HL-60/S4 (cell line): ENCODE data around the gene GABRG3.
"Not testable (repeated sequence)": the region's sequence is repeated elsewhere in the genome, so short reads cannot be mapped to it uniquely, and the experiment has no call there.

ENCODE experiments used
- in situ Hi-C: fragments of 300-500 bp; cut with MboI; formaldehyde crosslinking; loops from 2 replicates; pipeline ENCODE4 v1.14.3; 2022; ENCODE audit warnings: low sequenced_read_pairs

The GABRG3 gene

DNA sequence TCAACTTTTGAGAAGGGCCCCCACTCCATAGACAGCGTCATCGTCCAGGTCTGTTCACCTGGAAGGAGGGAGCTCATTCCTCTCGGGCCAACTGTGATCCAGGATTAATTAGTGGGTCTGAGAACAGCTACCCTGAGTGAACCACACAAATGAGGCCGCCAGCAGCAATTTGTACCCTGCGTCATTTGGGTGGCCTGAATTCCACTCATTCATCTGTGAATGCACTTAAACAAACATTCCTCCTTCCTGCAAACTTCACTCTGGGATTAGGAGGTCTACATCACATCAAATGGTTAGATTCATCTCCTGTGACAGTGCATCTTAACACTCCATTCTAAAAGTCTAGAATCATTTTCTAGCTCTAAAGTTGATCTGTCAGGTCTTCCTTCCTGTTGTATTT lies 201.8 kb downstream of the GABRG3 start:
- in situ Hi-C loops, result no loop called here

DNA sequence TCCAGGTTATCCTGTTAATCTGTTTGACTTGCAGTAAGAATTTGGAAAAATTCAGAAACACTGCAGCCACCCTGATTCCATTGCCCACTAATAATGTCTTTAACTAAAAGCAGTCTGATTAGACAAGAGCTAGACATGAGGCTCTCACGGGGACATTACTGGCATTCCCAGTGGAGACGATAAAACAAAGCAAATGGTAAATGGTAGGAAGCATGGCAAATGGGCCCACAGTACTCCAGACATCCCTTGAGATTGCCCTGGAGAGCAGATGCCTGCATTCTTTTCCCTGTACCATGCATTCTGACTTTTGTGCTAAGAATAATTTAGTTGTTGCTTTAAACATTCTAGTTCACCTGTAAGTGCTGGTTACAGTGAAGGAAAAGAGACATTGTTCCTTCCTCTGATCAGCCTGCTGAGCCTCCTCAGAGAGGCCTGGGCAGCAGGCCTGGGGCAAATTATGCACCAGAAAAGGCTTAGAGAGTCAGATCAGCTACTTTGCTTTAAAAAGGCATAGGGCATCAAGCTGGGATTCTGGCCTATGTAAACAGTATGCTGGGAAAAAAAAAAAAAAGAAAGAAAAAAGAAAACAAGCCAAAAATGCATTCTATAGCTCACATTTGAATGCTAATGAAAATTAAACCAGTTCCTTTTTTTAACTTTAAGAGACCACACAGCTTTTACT lies 204.6 kb downstream of the GABRG3 start:
- in situ Hi-C loops, result no loop called here

DNA sequence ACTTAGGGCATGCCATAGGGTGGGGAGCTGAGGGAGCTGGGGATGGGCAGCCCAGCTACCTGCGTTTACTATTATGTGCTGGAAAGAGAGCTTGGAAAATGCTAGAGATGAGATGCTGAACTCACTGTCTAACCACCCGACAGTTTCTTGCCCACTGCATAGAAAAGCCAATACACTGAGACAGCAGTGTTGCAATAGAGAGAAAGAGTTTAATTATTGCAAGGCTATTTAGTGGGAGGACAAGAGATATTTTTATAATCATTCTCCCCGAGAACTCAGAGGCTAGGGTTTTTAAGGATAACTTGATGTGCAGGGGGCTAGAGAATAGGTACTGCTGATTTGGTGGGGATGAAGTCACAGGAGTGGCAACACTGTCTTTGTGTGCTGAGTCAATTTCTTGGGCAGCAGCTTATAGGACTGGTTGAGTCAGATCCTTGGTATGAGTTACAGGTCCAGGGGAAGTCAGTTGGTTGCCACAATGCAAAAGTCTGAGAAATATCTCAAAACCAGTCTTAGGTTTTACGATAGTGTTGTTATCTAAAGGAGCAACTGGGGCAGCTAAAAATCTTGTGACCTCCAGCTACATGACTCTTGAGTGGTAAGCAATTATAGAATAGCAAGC lies 205.9 kb downstream of the GABRG3 start:
- in situ Hi-C loops, result no loop called here

DNA sequence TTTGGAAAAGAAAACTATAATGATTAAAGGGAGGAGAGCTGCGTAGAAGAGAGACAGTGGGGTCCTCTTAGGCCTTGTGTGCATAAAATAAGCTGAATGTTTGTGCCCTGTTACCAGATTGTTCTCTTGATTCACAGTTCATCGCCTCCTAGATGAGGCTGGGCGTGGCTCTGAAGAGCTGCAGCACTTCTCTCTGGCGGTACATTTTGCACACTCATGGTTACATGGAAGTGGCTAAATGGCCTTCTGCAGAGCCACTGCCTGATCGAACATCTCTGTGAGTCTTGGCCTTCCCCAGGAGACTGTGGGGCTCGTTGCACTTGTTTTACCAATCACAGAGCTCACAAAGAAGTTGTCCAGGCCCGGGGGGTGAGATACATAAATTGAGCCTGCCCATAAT lies 208.8 kb downstream of the GABRG3 start:
- in situ Hi-C loops, result no loop called here

DNA sequence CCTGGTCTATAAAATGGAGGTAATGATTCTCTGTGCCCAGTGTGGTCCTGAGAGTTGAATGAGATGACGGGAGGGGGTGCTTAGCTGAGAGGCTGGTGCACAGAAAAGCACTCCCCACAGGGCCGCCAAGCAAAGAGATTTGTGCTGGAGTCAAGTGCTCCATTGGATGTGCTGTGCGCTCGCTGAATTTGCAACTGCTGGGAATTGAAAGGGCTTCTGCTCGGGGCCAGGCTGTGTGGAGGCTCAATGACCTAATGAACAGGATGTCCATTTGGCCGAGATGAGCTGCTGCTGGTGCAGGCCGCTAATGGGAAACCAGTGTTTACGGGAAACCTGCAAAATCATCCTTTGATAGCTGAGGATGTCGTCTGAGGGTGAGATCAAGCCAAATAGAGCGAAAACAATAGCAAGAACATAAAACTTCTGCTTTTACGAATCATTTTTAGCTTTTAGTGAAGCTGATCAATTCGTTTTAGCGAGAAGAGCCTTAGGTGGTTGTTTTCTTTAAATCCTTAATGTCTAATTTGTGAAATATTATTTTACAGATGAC lies 211.7 kb downstream of the GABRG3 start:
- in situ Hi-C loops, result no loop called here

DNA sequence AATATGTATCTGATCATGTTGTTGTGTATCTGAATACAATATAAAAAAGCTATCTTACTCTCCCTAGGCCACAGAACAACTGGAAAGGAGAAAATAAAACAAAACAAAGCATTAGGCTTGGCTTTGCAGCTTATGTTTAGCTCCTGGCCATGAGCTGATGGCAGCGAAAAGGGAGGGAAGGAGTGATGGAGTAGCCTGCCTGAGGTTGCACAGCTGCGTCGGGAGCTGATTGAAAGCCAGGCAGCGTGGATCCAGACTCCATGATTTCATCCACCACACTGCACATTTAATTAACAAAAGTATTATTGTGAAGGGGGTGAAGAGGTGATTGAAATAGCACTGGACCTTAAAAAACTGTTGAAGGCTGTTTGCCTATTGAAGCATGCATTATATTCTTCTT lies 212.2 kb downstream of the GABRG3 start:
- in situ Hi-C loops, result no loop called here

DNA sequence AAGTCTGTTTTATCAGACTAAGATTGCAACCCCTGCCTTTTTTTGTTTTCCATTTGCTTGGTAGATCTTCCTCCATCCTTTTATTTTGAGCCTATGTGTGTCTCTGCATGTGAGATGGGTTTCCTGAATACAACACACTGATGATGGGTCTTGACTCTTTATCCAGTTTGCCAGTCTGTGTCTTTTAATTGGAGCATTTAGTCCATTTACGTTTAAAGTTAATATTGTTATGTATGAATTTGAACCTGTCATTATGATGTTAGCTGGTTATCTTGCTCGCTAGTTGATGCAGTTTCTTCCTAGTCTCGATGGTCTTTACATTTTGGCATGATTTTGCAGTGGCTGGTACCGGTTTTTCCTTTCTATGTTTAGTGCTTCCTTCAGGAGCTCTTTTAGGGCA lies 220.5 kb downstream of the GABRG3 start:
- in situ Hi-C loops, result not testable (repeated sequence)

DNA sequence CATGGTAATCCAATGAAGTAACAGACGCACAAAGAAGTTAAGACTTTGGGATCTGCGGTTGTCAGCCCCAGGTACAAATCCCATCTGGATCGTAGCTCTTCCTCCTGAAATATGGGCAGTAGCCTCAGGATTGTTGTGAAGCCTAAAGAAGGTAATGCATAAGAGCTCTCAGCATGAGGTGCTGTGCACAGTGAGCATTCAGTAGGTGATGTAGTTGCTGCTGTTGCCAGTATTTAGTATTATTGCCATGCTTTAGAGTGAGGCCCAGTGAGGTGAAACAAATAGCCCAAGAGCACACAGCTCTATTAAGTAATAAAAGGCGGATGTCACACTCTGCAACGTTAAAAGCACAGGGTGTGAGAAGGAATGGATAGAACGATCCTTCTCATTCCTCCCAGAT lies 225.7 kb downstream of the GABRG3 start:
- in situ Hi-C loops, result no loop called here

DNA sequence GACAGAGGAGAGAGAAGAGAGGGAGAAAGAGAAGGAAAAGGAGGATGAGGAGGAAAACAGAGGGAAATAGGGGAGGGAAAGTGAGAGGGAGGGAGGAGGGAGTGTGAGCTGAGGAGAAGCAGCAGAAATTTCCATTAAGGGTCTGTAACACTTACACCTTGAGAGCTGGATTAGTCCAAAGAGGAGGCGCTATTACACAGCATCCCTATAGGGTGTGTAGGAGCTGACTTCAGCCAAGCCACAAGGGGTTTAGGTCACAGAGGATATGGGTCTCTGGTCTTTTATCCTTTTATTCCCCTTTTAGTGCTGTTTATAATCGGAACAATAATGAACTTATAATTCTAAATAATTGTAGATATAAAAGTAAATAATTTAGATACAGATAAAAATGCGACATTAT lies 230.4 kb downstream of the GABRG3 start:
- in situ Hi-C loops, result no loop called here

DNA sequence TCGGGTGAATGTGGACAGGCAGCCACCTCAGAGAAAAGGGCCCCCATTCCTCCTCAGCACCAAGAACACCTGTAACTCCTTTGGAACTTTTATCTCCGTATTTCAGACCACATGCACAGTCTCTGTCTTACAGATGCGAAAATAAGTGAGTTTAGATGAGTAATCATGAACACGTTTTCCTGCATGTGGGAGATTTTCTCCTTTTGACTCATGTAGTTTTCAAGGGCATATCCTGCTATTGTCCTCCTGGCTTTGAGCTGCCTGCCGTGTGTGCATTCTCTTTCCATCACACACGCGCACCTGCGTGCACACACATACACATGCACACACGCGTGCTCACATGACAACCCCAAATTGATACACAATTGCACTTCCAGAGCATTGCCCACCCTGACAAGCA lies 239.2 kb downstream of the GABRG3 start:
- in situ Hi-C loops, result no loop called here

DNA sequence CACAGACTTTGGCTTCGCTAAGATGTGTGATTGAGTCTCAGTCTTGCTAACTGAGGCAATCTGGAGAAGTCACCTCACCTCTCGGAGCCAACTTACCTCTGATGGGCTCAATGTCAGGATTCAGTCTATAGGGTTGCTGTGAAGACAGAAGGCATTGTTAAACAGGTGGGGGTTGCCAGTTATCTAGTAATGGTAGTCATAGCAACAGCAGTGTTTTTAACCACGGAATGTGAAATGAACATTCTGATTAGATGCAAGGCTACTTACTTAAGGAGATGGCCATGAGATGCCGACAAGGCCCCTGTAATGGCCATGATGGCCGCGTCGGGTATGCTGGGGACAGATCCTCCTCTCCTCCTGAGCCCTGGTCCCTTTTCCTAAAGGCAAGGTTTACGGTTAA lies 243.1 kb downstream of the GABRG3 start:
- in situ Hi-C loops, result no loop called here

DNA sequence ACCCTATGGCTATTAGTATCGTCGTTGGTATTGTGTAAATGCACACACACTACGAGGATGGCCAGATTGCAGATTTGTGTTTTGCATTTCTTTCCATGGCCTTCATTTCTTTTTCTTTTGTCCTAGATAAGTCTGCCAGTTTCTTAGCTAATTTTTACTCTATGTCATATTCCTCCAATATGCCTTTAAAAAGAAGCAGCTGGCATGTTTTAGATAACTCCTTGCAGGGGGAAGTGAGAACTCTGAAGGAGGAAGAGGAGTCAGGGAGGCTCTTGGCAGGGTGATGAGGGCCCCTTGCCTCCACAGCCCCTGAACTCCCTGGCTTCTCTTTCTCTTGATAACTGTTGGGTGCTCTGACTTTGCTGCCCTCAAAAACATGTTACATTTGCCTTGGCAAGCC lies 244.0 kb downstream of the GABRG3 start:
- in situ Hi-C loops, result no loop called here

DNA sequence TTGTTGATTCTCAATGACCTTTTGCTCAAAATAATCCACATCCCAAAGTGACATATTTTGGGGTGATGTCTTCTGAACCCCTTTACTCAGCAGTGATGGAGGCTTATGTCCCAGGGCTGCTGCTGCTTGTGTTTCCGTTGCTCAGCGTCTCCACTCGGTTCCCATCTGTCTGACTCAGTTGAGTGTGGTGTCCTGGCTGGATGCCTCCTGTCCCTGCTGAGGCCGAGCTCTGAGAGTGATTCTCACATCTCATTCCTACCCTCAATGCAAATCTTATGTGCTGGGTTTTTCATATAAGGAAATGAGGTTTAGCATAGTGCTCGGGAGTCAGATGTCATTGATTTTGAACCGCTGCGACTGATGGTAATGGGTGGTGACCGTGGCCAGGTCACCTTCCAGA lies 247.4 kb downstream of the GABRG3 start:
- in situ Hi-C loops, result no loop called here

DNA sequence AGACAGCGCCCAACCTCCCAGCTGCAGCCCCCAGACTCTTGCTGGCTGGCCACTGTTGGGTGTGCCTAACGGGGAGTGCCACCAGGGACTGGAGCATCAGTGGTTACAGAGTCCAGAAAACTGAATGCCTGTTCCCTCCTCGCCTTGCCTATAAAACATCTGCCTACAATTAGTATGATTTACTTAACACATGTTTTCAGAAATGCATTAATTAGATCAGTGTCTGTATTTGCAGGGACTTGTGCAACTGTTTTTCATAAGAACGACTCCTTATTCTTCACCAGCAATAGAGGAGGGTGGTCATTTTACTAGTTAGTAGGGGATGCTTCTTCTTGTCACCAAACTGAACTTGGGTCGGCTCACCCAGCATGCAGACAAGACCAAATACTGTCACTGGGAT lies 248.7 kb downstream of the GABRG3 start:
- in situ Hi-C loops, result no loop called here

DNA sequence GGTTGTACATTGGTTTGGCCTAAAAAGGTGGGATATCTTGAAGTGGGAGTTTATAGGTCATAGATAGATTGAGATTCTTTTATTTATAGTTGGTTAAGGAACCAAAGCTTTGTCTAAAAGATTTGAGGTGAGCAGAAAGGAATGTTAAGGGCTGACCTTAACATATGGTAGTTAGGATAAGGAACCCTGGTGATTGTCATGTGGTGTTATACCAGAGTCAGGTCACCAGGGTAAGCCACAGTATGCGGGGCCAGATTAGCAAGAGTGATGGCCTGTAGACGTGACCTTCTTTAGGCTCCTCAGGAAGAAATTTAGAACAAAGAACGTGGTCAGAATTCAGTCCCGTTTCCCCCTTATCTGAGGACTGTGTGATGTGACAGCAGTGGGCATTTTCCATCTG lies 249.2 kb downstream of the GABRG3 start:
- in situ Hi-C loops, result no loop called here

DNA sequence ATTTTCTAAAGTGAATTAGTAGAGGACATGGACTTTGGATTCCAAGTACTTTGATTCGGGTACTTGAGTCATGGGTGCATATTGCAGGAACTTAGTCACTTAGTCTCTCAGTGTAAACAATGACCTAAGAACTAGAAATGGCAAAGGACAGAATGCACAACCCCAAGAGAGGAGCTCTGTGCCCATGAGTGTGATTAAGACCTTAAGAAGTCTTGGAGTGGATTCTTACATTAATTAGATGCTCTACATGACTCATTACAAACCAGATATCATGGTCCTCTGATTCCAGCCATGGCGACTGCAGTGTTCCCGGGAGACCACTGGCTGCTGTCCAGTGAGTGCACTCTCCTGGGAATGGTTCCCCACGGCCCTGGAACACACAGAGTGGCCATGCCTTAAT lies 251.5 kb downstream of the GABRG3 start:
- in situ Hi-C loops, result no loop called here

DNA sequence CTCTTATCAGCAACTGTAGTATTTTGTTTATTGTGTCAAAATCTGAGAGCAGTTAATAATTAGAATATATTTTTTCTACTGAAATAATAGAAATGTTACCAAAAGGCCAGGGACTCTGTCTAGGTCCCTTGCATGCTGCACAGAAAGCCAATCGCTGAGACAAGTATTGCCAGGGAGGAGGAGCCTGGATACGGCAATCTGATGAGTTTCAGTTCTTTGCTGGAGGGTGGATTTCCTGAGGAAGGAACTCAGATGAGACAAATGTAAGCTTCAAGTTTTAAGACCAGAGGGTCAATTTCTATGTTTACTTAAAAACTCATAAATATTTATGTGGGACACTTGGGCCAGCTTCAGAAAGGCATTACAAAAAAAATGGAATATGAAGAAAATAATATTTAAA lies 252.2 kb downstream of the GABRG3 start:
- in situ Hi-C loops, result no loop called here

DNA sequence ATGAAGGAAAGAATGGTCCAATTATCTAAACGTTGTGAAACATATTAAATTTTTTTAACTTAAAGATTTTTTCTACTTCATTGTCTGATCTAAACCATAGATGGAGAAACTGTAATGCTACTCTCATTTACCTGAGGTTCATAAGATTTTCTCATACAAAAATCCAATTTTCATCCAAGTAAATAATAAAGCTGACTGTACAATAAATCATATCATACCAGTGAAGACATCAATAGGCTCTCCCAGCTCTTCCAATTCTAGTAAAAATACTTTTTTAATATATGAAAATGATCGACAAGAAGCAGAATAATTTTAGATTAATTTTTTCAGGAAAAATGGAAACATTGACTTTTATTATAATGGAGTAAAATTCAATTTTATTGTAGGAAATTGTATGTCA lies 260.8 kb downstream of the GABRG3 start:
- in situ Hi-C loops, result no loop called here

DNA sequence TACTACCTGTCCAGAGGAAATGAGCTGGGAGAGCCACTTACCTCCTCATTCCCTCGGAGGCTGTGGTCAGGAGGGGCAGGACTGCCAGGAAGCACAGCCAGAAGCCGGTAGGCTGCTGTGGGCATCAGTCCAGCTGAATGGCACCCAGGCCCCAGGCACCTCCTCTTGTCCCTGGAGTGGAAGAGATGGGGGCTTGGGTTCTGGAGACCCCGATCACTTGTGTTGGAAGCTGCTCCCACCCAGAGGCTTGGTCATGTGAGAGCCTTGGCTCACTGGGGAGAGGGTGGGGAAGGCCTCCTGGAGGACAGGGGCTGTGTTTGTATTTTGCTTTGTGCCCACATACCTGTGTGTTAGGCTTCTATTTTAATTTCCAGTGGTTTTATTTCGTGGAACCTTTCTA lies 261.9 kb downstream of the GABRG3 start:
- in situ Hi-C loops, result no loop called here

DNA sequence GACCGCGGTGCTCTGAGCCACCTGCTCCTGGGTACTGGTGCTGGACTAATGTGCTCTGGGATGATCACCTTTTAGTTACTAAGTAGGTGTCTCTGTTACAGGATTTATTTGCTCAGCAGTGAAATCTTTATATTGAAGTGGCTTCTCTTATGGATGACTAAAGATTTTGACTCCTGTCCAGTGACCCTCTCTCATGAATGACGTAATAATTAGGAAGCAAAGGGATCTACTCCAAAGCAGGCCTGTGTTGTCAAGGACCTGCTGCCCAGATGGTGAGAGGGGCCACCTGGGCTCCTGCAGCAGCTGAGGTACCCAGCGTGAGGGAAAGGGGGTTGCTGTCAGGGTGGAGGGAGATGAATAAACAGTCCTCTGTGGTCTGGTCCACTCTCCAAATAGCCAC lies 263.6 kb downstream of the GABRG3 start:
- in situ Hi-C loops, result no loop called here

DNA sequence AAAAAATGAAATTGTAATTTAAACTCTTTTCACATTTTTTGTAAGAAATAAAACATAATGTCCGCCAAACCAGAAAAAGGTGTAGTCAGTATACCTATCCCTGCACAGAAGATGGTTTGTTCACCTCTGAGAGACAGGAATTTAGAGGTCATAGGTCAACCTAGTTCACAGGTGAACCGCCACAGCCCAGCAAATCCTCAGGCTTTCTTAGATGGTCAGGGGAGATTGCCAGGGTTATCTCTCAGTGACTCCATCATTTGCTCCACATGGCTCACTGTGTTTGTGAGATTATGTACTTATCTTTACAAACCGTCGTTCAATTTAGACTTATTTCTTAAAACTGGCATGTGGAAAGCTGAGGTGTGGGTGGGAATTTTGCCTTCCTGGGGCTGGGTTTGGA lies 264.2 kb downstream of the GABRG3 start:
- in situ Hi-C loops, result no loop called here

DNA sequence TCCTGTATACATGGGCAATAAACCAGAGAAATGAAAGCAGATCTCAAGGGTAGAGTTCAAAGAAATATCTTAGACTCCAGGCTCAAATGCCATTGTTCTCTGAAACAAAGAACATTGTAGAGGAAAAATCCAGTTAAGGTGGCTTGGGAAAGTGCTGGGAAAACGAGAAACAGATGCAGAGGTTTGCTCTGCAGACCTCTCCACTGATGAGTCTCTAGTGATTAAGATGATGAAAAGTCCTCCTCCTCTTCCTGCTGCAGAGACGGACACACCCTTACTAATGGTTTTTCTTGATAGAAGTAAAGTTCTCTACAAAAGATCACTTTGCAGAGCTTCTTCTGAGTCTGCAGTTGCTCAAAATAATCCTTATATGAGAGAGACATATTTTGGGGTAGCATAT lies 264.7 kb downstream of the GABRG3 start:
- in situ Hi-C loops, result no loop called here
